OCI-LY1 (cell line): ENCODE measurements around the gene GABPA.

Experiments used
- EZH2 ChIP-seq: fragments of 200-600 bp; sonication (generic), shearing (Covaris generic); IDR thresholded peaks from 2 replicates; pipeline ENCODE4 v1.8.0; 2017; ENCODE audit warnings: borderline replicate concordance, mixed run types, mild to moderate bottlenecking, antibody characterized with exemption, low read length, moderate library complexity, mixed read lengths
- TF ChIP-seq, protein P1 (sequence below): fragments of 200-600 bp; sonication (generic), shearing (Covaris generic); IDR thresholded peaks from 2 replicates; pipeline ENCODE4 v1.5.1; 2017; ENCODE audit warnings: mild to moderate bottlenecking, antibody characterized with exemption, low read length, moderate library complexity, mixed read lengths

DNA sequence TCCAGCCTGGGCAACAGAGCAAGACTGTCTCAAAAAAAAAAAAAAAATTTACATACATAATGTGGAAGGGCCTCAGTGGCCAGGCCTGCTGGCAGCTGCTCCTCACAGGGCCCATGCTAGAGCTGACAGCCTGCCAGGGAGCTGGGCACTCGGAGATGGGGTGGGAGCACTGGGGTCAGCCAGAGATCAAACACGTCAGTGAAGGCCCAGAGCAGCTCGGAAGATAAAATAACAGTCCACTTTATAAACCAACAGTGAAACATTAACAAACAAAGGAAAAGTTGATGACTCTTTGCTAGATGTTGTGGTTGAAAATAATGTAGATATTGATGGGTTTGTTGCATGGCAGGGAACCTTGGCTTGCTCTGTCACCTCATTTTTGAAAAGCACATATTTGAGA is 42.8 kb upstream of the GABPA start:
- TF ChIP-seq, protein P1, sequence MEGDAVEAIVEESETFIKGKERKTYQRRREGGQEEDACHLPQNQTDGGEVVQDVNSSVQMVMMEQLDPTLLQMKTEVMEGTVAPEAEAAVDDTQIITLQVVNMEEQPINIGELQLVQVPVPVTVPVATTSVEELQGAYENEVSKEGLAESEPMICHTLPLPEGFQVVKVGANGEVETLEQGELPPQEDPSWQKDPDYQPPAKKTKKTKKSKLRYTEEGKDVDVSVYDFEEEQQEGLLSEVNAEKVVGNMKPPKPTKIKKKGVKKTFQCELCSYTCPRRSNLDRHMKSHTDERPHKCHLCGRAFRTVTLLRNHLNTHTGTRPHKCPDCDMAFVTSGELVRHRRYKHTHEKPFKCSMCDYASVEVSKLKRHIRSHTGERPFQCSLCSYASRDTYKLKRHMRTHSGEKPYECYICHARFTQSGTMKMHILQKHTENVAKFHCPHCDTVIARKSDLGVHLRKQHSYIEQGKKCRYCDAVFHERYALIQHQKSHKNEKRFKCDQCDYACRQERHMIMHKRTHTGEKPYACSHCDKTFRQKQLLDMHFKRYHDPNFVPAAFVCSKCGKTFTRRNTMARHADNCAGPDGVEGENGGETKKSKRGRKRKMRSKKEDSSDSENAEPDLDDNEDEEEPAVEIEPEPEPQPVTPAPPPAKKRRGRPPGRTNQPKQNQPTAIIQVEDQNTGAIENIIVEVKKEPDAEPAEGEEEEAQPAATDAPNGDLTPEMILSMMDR: no peak
- TF ChIP-seq EZH2: no peak
